Measurements from ENCODE around the gene FLAD1. TPM values are rescaled to one million over a fixed set of nuclear protein-coding genes. Genes with fewer than 3 reads are reported as not detected.

FLAD1 gene
- total RNA-seq, 1 experiment from 2014 or later, result 88.3 TPM

DNA sequence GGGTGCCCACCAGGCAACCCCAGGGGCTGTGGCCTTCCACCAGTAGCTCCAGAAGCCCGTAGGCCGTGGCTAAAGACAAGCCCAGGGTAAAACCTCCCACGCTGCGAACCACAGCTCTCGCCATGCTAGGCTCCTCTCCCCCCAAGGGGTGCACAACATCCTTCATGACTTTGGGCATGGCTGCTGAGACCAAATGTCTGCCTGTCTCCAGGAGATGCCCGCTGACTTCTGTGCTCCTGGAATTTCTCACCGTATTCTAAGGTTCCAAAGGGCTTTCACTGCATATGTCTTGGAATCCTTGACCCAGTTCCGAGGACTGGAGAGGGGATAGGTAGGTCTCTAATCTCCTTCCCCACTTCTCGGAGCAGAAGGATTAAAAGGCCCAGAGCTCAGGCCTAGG is 50.4 kb downstream of the FLAD1 start, which contains the start of the genes DCST1 and DCST2:
Gene DCST1, plus strand, starts transcription at position 301 of the 400 bp plus-strand sequence. CDS start 213 bp downstream, outside the sequence.
Gene DCST2, minus strand, starts transcription at position 258 of the 400 bp plus-strand sequence. Its CDS starts 80 bp downstream, at position 178.
- ChIA-PET CTCF (interaction anchor here (1.5 to 4.0 kb wide), 5 partner anchors 11 to 51 kb away, joined by 3 to 15 read pairs (median 7); partner anchors contain the start of gene ADAM15), POLR2A (no interaction called here)
- no peak for ATAC-seq
- H3K27me3 Mint-ChIP-seq (ENCODE audit: low read depth), result peaks cover 11% of the 10 kb centered on the region; the same call in 1 of the 2 replicates
- H3K36me3 Mint-ChIP-seq, result no peaks in the 10 kb centered on the region
- no peak for DNase-seq (ENCODE audit: low spot score)
- H3K4me1 Mint-ChIP-seq, result no peaks in the 10 kb centered on the region
- TF ChIP-seq ESRRA (CRISPR knock-in tag; IDR thresholded peaks at IDR 0.05; ENCODE audit: borderline replicate concordance) (no peak), HMGA2 (CRISPR knock-in tag; IDR thresholded peaks at IDR 0.05) (no peak), NR2C2 (CRISPR knock-in tag; IDR thresholded peaks at IDR 0.05) (no peak), IRF2 (CRISPR knock-in tag; IDR thresholded peaks at IDR 0.05; ENCODE audit: borderline replicate concordance, low read depth) (no peak), ZNF396 (CRISPR knock-in tag; IDR thresholded peaks at IDR 0.05; ENCODE audit: borderline replicate concordance) (no peak), NFYB (CRISPR knock-in tag; conservative IDR thresholded peaks at IDR 0.05; ENCODE audit: low read depth) (no peak)
- TF ChIP-seq, protein P1, sequence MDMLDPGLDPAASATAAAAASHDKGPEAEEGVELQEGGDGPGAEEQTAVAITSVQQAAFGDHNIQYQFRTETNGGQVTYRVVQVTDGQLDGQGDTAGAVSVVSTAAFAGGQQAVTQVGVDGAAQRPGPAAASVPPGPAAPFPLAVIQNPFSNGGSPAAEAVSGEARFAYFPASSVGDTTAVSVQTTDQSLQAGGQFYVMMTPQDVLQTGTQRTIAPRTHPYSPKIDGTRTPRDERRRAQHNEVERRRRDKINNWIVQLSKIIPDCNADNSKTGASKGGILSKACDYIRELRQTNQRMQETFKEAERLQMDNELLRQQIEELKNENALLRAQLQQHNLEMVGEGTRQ (CRISPR knock-in tag; IDR thresholded peaks at IDR 0.05), result no peak
- TF ChIP-seq, protein P2, sequence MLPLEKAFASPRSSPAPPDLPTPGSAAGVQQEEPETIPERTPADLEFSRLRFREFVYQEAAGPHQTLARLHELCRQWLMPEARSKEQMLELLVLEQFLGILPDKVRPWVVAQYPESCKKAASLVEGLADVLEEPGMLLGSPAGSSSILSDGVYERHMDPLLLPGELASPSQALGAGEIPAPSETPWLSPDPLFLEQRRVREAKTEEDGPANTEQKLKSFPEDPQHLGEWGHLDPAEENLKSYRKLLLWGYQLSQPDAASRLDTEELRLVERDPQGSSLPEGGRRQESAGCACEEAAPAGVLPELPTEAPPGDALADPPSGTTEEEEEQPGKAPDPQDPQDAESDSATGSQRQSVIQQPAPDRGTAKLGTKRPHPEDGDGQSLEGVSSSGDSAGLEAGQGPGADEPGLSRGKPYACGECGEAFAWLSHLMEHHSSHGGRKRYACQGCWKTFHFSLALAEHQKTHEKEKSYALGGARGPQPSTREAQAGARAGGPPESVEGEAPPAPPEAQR (CRISPR knock-in tag; IDR thresholded peaks at IDR 0.05), result no peak
- H3K4me3 Mint-ChIP-seq, result no peak within 1 kb of the TSS
- no peak within 1 kb of the TSS for H3K27ac Mint-ChIP-seq
- no peaks in the 10 kb centered on the region for H3K9me3 Mint-ChIP-seq

DNA sequence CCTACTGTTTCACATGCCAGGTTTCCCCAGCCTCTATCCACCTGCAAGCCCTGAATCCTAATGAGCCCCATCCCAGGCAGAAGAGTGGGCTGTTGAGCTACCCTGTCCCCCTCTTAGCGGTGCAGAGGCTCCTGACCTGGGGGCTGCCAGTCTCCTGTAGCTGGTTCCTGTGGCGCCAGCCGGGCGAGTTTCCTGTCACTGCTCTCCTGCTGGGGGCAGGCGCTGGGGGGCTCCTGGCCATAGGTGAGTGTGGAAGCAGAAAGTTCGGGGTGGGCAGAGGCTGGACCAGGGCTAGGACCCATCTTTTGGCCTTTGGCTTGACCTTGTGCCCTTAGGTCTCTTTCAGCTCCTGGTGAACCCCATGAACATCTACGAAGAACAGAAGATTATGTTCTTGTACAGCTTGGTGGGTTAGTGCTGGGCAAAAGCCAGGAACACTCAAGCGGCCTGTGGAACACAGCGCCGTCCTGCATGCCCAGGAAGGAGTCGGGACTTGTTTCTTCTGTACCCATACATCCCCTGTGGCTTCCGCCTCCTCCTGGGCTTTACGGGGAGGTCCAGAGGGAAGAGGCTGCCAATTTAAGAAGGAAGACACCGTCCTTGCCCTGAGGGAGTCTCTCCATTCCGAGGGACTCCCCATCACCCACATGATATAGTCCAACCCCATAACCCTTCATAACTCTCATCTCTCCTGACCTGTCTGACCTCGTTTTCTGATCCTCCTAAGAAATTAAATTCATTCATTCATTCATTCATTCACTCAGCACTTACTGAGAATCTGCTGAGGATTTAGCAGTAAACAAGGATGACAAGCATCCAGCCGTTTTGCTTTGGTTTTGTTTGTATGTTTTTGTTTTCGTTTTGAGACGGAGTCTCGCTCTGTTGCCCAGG is 51.4 kb downstream of the FLAD1 start:
- no peak for TF ChIP-seq ZNF232 (CRISPR knock-in tag; IDR thresholded peaks at IDR 0.05)
- no peak for TF ChIP-seq NFYB (CRISPR knock-in tag; conservative IDR thresholded peaks at IDR 0.05; ENCODE audit: low read depth)
- Mint-ChIP-seq H3K9me3 (no peaks in the 10 kb centered on the region), H3K4me1 (no peaks in the 10 kb centered on the region), H3K27ac (no peak overlapping the region), H3K4me3 (no peak overlapping the region), H3K36me3 (no peaks in the 10 kb centered on the region), H3K27me3 (ENCODE audit: low read depth) (peaks cover 12% of the 10 kb centered on the region; the same call in 1 of the 2 replicates)
- DNase-seq (ENCODE audit: low spot score) (no peak), ATAC-seq (no peak)
- ChIA-PET POLR2A (interaction anchor here (0.6 kb wide), 1 partner anchor 56 kb away, joined by 3 read pairs; no protein-coding TSS in a partner anchor), CTCF (interaction anchor here (1.8 to 4.0 kb wide), 3 partner anchors 10 to 17 kb away, joined by 4 to 15 read pairs (median 7); no protein-coding TSS in a partner anchor)

DNA sequence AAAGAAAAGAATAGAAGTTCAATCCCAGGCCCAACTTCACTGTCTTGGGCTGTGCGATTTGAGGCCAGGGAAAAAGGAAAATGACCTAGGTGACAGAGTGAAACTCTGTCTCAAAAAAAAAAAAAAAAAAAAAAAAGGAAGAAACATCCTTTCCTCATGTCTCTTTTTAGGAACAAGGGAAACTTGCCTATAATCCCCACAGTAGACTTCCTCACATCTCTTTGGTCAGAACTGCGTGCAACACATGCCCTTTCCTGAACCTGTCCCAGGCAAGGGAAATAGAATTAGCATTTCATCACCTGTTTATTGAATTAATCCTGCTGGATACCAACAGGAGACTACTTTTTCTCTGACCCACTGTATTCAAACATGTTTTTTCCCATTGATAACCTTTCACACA is 52.8 kb downstream of the FLAD1 start:
- ATAC-seq, result no peak
- H3K9me3 Mint-ChIP-seq, result no peaks in the 10 kb centered on the region
- CTCF ChIA-PET, result interaction anchor here (1.1 to 2.5 kb wide), 3 partner anchors 9 to 18 kb away, joined by 3 to 7 read pairs (median 4); no protein-coding TSS in a partner anchor
- POLR2A ChIA-PET, result no interaction called here
- no peaks in the 10 kb centered on the region for H3K4me1 Mint-ChIP-seq
- no peak overlapping the region for H3K27ac Mint-ChIP-seq
- H3K36me3 Mint-ChIP-seq, result no peaks in the 10 kb centered on the region
- peaks cover 12% of the 10 kb centered on the region; the same call in 1 of the 2 replicates for H3K27me3 Mint-ChIP-seq (ENCODE audit: low read depth)
- DNase-seq (ENCODE audit: low spot score), result no peak
- H3K4me3 Mint-ChIP-seq, result no peak overlapping the region
- TF ChIP-seq, protein P3, sequence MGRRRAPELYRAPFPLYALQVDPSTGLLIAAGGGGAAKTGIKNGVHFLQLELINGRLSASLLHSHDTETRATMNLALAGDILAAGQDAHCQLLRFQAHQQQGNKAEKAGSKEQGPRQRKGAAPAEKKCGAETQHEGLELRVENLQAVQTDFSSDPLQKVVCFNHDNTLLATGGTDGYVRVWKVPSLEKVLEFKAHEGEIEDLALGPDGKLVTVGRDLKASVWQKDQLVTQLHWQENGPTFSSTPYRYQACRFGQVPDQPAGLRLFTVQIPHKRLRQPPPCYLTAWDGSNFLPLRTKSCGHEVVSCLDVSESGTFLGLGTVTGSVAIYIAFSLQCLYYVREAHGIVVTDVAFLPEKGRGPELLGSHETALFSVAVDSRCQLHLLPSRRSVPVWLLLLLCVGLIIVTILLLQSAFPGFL (CRISPR knock-in tag; IDR thresholded peaks at IDR 0.05; ENCODE audit: borderline replicate concordance), result no peak
- TF ChIP-seq ZNF232 (CRISPR knock-in tag; IDR thresholded peaks at IDR 0.05) (no peak), ZNF671 (CRISPR knock-in tag; IDR thresholded peaks at IDR 0.05) (no peak), ZNF121 (CRISPR knock-in tag; IDR thresholded peaks at IDR 0.05) (no peak)
- TF ChIP-seq, protein P4, sequence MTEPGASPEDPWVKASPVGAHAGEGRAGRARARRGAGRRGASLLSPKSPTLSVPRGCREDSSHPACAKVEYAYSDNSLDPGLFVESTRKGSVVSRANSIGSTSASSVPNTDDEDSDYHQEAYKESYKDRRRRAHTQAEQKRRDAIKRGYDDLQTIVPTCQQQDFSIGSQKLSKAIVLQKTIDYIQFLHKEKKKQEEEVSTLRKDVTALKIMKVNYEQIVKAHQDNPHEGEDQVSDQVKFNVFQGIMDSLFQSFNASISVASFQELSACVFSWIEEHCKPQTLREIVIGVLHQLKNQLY (CRISPR knock-in tag; IDR thresholded peaks at IDR 0.05), result no peak
- TF ChIP-seq, protein P5, sequence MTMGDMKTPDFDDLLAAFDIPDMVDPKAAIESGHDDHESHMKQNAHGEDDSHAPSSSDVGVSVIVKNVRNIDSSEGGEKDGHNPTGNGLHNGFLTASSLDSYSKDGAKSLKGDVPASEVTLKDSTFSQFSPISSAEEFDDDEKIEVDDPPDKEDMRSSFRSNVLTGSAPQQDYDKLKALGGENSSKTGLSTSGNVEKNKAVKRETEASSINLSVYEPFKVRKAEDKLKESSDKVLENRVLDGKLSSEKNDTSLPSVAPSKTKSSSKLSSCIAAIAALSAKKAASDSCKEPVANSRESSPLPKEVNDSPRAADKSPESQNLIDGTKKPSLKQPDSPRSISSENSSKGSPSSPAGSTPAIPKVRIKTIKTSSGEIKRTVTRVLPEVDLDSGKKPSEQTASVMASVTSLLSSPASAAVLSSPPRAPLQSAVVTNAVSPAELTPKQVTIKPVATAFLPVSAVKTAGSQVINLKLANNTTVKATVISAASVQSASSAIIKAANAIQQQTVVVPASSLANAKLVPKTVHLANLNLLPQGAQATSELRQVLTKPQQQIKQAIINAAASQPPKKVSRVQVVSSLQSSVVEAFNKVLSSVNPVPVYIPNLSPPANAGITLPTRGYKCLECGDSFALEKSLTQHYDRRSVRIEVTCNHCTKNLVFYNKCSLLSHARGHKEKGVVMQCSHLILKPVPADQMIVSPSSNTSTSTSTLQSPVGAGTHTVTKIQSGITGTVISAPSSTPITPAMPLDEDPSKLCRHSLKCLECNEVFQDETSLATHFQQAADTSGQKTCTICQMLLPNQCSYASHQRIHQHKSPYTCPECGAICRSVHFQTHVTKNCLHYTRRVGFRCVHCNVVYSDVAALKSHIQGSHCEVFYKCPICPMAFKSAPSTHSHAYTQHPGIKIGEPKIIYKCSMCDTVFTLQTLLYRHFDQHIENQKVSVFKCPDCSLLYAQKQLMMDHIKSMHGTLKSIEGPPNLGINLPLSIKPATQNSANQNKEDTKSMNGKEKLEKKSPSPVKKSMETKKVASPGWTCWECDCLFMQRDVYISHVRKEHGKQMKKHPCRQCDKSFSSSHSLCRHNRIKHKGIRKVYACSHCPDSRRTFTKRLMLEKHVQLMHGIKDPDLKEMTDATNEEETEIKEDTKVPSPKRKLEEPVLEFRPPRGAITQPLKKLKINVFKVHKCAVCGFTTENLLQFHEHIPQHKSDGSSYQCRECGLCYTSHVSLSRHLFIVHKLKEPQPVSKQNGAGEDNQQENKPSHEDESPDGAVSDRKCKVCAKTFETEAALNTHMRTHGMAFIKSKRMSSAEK (CRISPR knock-in tag; IDR thresholded peaks at IDR 0.05; ENCODE audit: borderline replicate concordance), result no peak
- TF ChIP-seq, protein P6, sequence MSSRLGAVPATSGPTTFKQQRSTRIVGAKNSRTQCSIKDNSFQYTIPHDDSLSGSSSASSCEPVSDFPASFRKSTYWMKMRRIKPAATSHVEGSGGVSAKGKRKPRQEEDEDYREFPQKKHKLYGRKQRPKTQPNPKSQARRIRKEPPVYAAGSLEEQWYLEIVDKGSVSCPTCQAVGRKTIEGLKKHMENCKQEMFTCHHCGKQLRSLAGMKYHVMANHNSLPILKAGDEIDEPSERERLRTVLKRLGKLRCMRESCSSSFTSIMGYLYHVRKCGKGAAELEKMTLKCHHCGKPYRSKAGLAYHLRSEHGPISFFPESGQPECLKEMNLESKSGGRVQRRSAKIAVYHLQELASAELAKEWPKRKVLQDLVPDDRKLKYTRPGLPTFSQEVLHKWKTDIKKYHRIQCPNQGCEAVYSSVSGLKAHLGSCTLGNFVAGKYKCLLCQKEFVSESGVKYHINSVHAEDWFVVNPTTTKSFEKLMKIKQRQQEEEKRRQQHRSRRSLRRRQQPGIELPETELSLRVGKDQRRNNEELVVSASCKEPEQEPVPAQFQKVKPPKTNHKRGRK (CRISPR knock-in tag; IDR thresholded peaks at IDR 0.05; ENCODE audit: borderline replicate concordance), result no peak
- TF ChIP-seq, protein P7, sequence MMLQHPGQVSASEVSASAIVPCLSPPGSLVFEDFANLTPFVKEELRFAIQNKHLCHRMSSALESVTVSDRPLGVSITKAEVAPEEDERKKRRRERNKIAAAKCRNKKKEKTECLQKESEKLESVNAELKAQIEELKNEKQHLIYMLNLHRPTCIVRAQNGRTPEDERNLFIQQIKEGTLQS (CRISPR knock-in tag; conservative IDR thresholded peaks at IDR 0.05), result no peak
